HepG2 (cell line): ENCODE measurements around the gene EFCAB14. TPM values are rescaled to one million over a fixed set of nuclear protein-coding genes. Genes with fewer than 3 reads are reported as not detected.

ENCODE experiments used
- AGO2 ChIP-seq: fragments of 200-400 bp; formaldehyde crosslinking; optimal IDR thresholded peaks from 2 replicates; pipeline ENCODE3; 2017; ENCODE audit warnings: mild to moderate bottlenecking, low read depth, low read length, moderate library complexity
- CENPBD1 ChIP-seq: sonication (generic); formaldehyde crosslinking; IDR thresholded peaks from 2 replicates; pipeline ENCODE4 v1.8.0; 2022; ENCODE audit warnings: missing genetic modification reagents, low read depth, mild to moderate bottlenecking, borderline replicate concordance
- FOXO1 ChIP-seq: sonication (generic); formaldehyde crosslinking; IDR thresholded peaks from 2 replicates; pipeline ENCODE4 v1.4.0; 2020; ENCODE audit warnings: missing genetic modification reagents
- GABPA ChIP-seq, 2 experiments: IDR thresholded peaks; 2 replicates each; pipeline ENCODE4 v1.6.1; 2011 to 2016; ENCODE audit warnings: low read depth in 2 of 2, low read length in 1 of 2, missing biosample characterization in 1 of 2, missing genetic modification characterization in 1 of 2
- HNRNPUL1 ChIP-seq: fragments of 200-400 bp; formaldehyde crosslinking; IDR thresholded peaks from 2 replicates; pipeline ENCODE4 v1.6.1; 2017; ENCODE audit warnings: low read depth, mild to moderate bottlenecking, low read length, moderate library complexity
- KIAA2018 ChIP-seq: sonication (generic); formaldehyde crosslinking; IDR thresholded peaks from 2 replicates; pipeline ENCODE4 v1.5.0; 2020; ENCODE audit warnings: mild to moderate bottlenecking, missing genetic modification reagents, borderline replicate concordance
- KLF11 ChIP-seq: IDR thresholded peaks from 2 replicates; pipeline ENCODE4 v1.6.1; 2016; ENCODE audit warnings: missing compliant biosample characterization
- MEIS2 ChIP-seq: sonication (generic); formaldehyde crosslinking; IDR thresholded peaks from 2 replicates; pipeline ENCODE4 v1.9.0; 2021; ENCODE audit warnings: mild to moderate bottlenecking, missing genetic modification reagents
- NFE2L1 ChIP-seq: sonication (generic); formaldehyde crosslinking; IDR thresholded peaks from 2 replicates; pipeline ENCODE4 v1.4.0; 2020; ENCODE audit warnings: missing genetic modification reagents, mild to moderate bottlenecking, borderline replicate concordance
- NFIB ChIP-seq: sonication (generic); formaldehyde crosslinking; IDR thresholded peaks from 2 replicates; pipeline ENCODE4 v1.9.0; 2021; ENCODE audit warnings: missing genetic modification reagents, mild to moderate bottlenecking, borderline replicate concordance
- SOX13 ChIP-seq, 3 experiments: fragments of 450-650 bp in 1 of 3; sonication (generic) in 1 of 3; formaldehyde crosslinking in 1 of 3; IDR thresholded peaks in 2 of 3; conservative IDR thresholded peaks in 1 of 3; 2 replicates each; pipeline versions ENCODE4 v1.5.0 to v1.6.1; 2016 to 2020; ENCODE audit warnings: antibody characterized with exemption in 1 of 3, mild to moderate bottlenecking in 1 of 3, missing compliant biosample characterization in 1 of 3, missing genetic modification reagents in 1 of 3, moderate library complexity in 1 of 3
- ZBED4 ChIP-seq: sonication (generic); formaldehyde crosslinking; IDR thresholded peaks from 2 replicates; pipeline ENCODE4 v1.4.0; 2020; ENCODE audit warnings: missing genetic modification reagents, borderline replicate concordance
- ZNF577 ChIP-seq: sonication (generic); formaldehyde crosslinking; IDR thresholded peaks from 2 replicates; pipeline ENCODE4 v1.4.0; 2020; ENCODE audit warnings: mild to moderate bottlenecking, low read depth, missing genetic modification reagents, borderline replicate concordance
- ZNF776 ChIP-seq: sonication (generic); formaldehyde crosslinking; IDR thresholded peaks from 2 replicates; pipeline ENCODE4 v1.4.0; 2020; ENCODE audit warnings: mild to moderate bottlenecking, missing genetic modification reagents
- polyA plus RNA-seq, 8 experiments: library from polyadenylated mRNA; depleted of rRNA in 3 of 8; stranded (reverse) in 7 of 8; unstranded in 1 of 8; fragments of >200 nt; fragmentation: Illumina TruSeq in 4 of 8; extraction: Trizol in 4 of 8; gene quantifications; 2 replicates each; pipeline versions ENCODE4 v1.2.1 to v1.2.3, GENCODE V29; 2011 to 2016; ENCODE audit warnings: low read depth in 4 of 8, missing spikeins in 1 of 8, mixed read lengths in 1 of 8; ENCODE audit not compliant: insufficient read depth in 1 of 8
- total RNA-seq, 5 experiments: library from RNA; depleted of rRNA; stranded (reverse); fragments of >200 nt; fragmentation: Illumina TruSeq; extraction: Trizol; gene quantifications; 2 replicates each; pipeline ENCODE4 v1.2.3, GENCODE V29; 2016; ENCODE audit warnings: low read depth in 1 of 5

The EFCAB14 gene
- total and polyA plus RNA-seq, 2 of the 13 experiments (the other 11 are each of a cell fraction or from before 2014, with no cell fraction given): 13.4 to 17.9 TPM

- TF ChIP-seq KLF11 (CRISPR knock-in tag) (no peak), MEIS2 (CRISPR knock-in tag) (peak; percentile 70; the same call in 1 of the 2 replicates), ZNF776 (CRISPR knock-in tag) (no peak), CENPBD1 (CRISPR knock-in tag) (no peak), HNRNPUL1 (no peak), ZNF577 (no peak), KIAA2018 (CRISPR knock-in tag) (no peak), NFIB (CRISPR knock-in tag) (no peak), NFE2L1 (no peak), AGO2 (peak; percentile 73), ZBED4 (CRISPR knock-in tag) (no peak), SOX13 (IDR thresholded peaks at IDR 0.05) (no peak), SOX13 (CRISPR knock-in tag; conservative IDR thresholded peaks at IDR 0.05 in 1 of 2, IDR thresholded peaks at IDR 0.05 in 1 of 2) (no peak; a peak in 1 of 4 replicates), GABPA (IDR thresholded peaks at IDR 0.05; ENCODE audit: low read depth, low read length) (peak; percentile 58), GABPA (CRISPR knock-in tag; IDR thresholded peaks at IDR 0.05; ENCODE audit: low read depth) (peak; percentile 79), FOXO1 (CRISPR knock-in tag) (no peak)
Measured at GRCh38 chr1:46718727-46719622, at the start of gene EFCAB14 (continued).
